Measurements from ENCODE around the gene LDB2. TPM values are rescaled to one million over a fixed set of nuclear protein-coding genes. Genes with fewer than 3 reads are reported as not detected.
A peak's percentile ranks its signal among the peaks of the same experiment; 100 is the strongest.

LDB2 gene
- total RNA-seq, 4 donors from 2014 or later = 3.9 to 43.7 (median 7.8) TPM

GRCh38 chr4:16909281-16909680 is 10.8 kb upstream of the LDB2 start:
- Histone ChIP-seq H3K9me3 (no peaks in the 10 kb centered on the region), H3K36me3 (no peaks in the 10 kb centered on the region), H3K27ac (no peak overlapping the region), H3K4me1 (no peaks in the 10 kb centered on the region), H3K4me3 (no peak overlapping the region), H3K27me3 (no peaks in the 10 kb centered on the region)
- DNase-seq = no peak
- TF ChIP-seq POLR2A (IDR thresholded peaks at IDR 0.05) = no peak
- no peak for TF ChIP-seq CTCF (IDR thresholded peaks at IDR 0.05)

- Histone ChIP-seq H3K27ac (no peak overlapping the region), H3K9me3 (no peaks in the 10 kb centered on the region), H3K4me1 (no peaks in the 10 kb centered on the region), H3K36me3 (no peaks in the 10 kb centered on the region), H3K4me3 (no peak overlapping the region), H3K27me3 (no peaks in the 10 kb centered on the region)
- no peak for TF ChIP-seq CTCF (IDR thresholded peaks at IDR 0.05)
- no peak for TF ChIP-seq POLR2A (IDR thresholded peaks at IDR 0.05)
- DNase-seq = no peak
These were observed 10.1 kb upstream of the LDB2 start for GRCh38 chr4:16908377-16909021.

GRCh38 chr4:16900325-16900724 is 1.9 kb upstream of the LDB2 start:
- no peaks in the 10 kb centered on the region for H3K36me3 ChIP-seq
- no peaks in the 10 kb centered on the region for H3K4me1 ChIP-seq
- H3K4me3 ChIP-seq = no peak overlapping the region
- DNase-seq = no peak
- H3K27me3 ChIP-seq = no peaks in the 10 kb centered on the region
- TF ChIP-seq POLR2A (IDR thresholded peaks at IDR 0.05) (no peak), CTCF (IDR thresholded peaks at IDR 0.05) (no peak)
- H3K27ac ChIP-seq = no peak overlapping the region
- H3K9me3 ChIP-seq = no peaks in the 10 kb centered on the region

- H3K9me3 ChIP-seq = no peaks in the 10 kb centered on the region
- H3K27me3 ChIP-seq = no peaks in the 10 kb centered on the region
- DNase-seq = no peak
- H3K36me3 ChIP-seq = no peaks in the 10 kb centered on the region
- H3K4me3 ChIP-seq = peak overlapping the region in 3 of 4 donors; percentile 1 to 43 (median 1)
- TF ChIP-seq POLR2A (IDR thresholded peaks at IDR 0.05) = no peak
- TF ChIP-seq CTCF (IDR thresholded peaks at IDR 0.05) = no peak
- peak overlapping the region in 2 of 4 donors; percentile 16 to 48 for H3K27ac ChIP-seq
- H3K4me1 ChIP-seq = no peaks in the 10 kb centered on the region
These were observed 1.3 kb downstream of the LDB2 start for GRCh38 chr4:16896881-16897750.

GRCh38 chr4:16894406-16894805 is 4.0 kb downstream of the LDB2 start:
- TF ChIP-seq CTCF (IDR thresholded peaks at IDR 0.05) = no peak
- Histone ChIP-seq H3K4me3 (no peak overlapping the region), H3K9me3 (no peaks in the 10 kb centered on the region), H3K36me3 (no peaks in the 10 kb centered on the region), H3K4me1 (no peaks in the 10 kb centered on the region), H3K27me3 (no peaks in the 10 kb centered on the region), H3K27ac (no peak overlapping the region)
- DNase-seq = no peak
